HG03064 (cell line): Measurements from ENCODE around the gene KLHL14.

Source experiments
- ATAC-seq: cut with Tn5 transposase; IDR thresholded peaks from one replicate; pipeline ENCODE4 v1.9.1; 2021; ENCODE audit warnings: low read depth; ENCODE audit not compliant: unreplicated experiment

Gene KLHL14

DNA sequence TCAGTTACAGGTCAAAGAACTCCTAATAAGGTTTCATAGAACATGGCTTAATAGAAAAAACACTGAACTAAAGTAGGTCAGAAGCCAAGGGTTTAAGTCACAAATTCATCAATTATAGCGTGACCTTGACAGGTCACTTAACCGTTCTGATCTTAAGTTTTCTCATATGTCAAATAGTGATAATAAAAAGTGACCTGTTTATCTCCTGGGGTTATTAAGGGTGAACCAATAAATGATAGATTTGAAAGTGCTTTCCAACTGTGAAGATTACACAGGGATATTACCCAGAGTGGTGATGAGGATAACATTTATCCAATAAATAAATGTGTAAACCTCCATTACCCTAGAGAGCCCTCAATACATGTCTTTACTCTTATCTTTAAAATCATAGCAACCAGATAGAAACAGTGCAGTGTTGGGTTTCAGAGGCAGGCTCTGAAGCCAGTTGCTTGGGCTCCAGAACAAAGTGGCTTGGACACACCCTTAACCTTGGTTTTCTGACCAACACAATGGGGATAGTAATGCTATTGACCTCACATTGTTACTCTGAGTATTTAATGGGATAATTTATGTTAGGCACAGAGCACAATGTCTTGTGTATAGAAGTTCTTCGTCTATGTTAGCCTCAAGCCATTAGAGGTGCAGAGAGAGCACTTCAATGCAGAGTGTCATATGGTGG lies 48.6 kb downstream of the KLHL14 start:
- no peak for ATAC-seq

DNA sequence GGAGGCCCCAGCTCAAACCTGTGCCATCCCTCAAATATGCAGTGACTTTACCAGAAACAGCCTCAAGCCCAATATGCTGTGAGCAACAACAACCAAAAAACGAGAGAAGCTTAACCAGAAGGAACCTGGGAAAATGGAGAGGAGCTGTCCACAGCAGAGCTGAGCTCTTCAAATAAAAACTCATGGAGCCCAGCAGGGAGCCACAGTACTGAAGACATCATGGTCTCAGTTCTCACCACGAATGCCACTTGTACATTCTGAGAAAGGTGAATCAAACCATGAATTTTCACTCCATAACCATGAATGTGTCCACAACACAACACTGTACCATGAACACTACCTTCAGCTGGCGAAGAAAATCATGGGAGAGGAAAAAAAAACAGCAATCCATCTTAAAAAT lies 50.5 kb downstream of the KLHL14 start:
- no peak for ATAC-seq

DNA sequence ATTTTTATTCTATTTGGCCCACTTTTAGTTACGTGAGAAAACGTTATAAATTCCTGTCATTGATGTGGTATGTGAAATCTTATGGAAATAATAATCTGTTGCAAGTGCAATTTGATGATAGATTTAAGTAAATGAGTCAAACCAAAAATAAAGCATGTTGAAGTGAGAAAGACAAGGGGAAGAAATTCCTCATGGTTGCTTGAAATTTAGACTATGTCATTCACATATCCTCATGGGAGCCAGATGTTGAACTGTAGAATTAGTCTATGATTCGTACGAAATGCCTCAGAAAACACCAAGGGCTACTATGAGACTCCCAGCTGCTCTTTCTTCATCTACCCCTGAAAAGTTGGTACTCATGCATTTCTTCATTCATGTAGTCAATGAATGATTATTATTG lies 55.7 kb downstream of the KLHL14 start:
- ATAC-seq, result no peak

DNA sequence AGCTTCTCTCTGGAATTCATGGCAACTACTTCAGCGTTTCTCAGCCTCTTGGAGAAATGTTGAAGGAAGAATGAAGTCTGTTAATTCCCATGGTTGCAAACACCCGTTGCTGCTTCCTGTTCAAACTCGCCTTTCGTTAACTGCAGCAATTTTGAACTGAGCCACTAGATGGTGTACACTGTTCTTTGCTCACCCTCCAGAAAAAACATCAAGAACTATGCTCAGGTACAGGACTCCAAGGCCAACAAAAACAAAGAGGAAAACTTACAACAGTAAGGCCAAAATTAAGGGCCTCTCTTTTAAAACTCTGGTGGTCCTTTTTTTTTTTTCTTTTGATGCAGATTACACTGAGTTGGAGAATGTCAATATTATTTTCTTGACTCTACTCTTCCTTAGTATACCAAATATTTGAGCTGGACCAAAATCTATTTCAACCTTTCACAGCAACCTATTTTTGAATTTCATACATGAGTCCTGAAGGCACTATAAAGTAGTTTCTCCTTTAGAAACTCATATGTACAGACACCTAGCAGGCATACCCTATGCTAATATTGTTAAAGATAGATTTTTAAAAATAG lies 58.2 kb downstream of the KLHL14 start:
- peak; percentile 94 for ATAC-seq

DNA sequence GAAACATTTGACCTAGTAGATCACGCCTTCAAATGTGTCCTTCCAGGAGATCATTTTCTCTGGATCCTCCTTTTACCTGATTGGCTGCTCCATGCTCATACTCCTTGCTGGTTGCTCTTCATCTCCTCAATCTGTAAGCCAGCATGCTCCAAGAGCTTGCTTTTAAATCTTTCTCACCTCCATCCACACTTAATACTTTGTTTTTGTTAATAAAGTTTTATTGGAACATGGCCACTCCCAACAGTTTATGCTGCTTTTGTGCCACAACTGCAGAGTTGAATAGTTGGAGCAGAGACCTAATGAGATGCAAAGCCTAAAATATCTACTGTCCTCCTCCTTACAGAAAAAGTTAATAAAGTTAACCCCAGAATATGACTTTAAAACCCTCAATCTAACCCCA lies 60.0 kb downstream of the KLHL14 start:
- ATAC-seq, result no peak

DNA sequence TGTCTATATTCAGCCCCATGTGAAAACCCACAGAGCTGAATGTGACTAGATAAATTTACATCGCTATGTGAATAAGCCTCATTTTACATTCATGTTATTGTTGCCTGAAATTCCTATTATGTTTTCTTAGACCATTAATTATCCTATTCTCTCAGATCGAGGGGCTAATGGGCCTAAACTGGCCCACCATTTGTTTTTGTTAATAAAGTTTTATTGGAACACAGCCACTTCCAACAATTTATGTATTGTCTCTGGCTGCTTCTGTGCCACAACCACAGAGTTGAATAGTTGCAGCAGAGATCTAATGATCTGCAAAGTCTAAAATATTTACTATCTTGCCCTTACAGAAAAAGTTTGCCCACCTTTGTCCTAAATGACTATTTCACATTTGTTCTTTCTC lies 61.0 kb downstream of the KLHL14 start:
- no peak for ATAC-seq

DNA sequence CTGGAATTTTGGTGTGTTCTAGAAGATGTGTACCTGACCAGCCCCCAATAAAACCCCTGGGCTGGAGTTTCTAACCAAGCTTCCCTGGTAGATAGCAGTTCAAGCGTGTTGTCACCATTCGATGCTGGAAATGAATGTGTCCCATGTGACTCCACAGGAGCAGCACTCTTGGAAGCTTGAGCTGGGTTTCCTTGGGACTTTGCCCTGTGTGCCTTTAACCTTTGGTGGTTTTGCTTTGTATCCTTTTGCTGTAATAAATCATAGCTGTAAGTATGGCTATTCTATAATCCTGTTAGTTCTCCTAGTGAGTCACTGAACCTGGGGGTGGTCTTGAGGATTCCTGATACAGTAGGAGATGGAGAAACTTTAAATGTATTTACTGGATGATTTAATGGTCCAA lies 65.2 kb downstream of the KLHL14 start:
- ATAC-seq, result no peak

DNA sequence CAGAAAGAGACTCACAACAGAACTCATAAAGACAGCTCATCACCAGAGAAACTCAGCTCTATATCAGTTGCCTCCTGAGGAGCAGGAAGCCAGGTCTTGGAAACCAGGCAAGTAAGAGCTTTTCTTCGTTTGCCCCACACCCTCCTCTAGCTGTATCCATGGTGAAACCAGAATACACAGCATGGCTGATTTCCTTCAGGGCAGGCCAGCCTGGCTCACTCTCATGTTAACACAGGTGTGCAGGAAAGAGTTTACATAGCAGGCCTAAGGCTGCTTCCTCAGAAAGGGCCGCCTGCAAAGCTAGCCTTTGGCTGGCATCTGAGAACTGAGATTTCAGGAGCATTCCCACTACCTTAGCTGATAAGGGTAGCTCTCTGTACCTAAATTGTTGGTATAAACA lies 65.7 kb downstream of the KLHL14 start:
- ATAC-seq, result no peak

DNA sequence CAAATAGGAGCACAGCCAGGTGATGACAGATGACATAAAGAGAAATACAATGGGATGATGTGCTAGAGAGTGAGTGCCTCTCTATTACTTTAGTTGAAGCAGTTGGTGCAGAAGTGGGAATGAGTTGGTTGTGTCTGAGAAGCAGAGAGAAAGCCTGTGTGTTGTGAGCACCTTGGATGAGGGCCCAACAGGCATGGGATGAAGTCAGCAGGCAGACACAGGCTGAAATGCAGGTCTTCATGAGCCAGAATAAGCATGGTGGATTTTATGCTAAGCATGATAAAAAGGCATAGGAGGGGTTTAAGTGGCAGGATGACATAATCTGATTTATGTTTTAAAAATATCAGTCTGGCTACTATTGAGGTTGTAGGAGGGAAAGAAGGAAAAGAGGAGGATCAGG lies 71.5 kb downstream of the KLHL14 start:
- ATAC-seq, result no peak

DNA sequence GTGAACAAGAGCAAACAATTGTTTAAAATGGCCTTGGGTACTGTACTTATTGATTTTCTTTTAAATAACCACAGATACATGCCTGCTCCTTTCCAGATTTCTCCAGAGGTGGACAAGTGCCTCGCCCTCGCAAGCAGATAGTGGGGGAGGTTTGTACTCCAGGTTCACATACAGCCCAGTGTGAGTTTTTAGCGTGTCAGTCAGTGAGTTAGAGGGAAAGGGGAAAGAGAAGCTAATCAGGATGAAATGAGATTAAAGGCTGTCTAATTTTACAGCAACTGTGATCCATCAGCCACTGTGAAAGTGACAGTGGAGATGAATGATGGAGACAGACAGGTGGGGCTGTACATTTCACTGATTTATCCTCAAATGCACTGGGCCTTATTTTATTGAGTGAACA lies 74.7 kb downstream of the KLHL14 start:
- ATAC-seq, result no peak

DNA sequence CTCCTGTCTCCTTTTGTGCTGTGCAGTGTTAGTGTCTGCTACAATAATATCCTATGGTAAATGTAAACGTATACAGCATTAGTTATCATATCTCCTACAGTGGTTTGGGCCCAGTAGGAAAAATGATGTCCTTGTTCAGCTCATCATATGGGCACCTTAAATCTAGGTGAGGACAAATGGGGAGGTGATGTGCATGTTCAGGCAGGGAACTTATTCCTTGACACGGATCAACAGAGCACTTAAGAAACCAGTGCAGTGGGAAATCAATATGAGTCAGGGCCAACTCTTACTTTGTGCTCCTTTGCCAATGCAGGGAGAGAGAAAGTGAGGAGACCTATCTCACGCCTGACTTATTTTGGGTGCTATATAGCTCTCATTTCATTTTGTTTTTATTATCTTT lies 76.4 kb downstream of the KLHL14 start:
- no peak for ATAC-seq

DNA sequence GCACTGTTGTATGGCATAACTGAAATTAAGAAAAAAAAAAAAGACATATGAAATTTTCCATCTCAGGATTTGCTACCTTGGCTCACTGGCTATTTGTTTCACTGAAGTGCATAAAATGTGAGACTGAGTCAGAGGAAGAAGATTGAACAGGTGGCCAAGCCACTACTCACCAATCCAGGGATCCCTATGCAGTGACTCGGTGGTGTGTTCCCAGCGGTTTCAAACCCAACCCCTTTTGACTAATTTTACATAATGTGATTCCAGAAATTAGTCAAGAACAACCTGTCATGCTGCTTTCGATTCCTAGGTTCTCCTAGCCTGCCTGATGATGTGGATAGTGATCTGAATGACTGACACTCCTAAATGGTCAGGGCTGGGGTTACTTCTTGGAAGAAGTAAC lies 77.3 kb downstream of the KLHL14 start:
- ATAC-seq, result no peak

DNA sequence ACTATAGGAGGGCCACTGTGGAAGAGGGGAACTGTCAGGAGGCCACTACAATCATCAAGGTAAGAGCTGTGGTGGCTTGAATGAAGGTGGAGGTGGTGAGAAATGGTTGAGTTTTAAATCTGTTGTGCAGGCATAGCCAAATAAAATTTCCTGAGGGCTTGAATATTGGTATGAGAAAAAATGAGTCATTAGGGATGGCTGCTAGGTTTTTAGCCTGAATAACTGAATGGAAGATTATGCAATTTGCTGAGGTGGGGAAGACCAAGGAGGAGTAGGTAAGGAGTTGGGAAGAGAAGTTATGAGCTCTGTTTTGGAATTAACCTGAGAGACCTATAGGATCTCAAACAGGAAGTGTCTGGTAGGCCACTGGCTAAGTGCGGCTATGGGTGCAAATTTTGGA lies 84.0 kb downstream of the KLHL14 start:
- no peak for ATAC-seq

DNA sequence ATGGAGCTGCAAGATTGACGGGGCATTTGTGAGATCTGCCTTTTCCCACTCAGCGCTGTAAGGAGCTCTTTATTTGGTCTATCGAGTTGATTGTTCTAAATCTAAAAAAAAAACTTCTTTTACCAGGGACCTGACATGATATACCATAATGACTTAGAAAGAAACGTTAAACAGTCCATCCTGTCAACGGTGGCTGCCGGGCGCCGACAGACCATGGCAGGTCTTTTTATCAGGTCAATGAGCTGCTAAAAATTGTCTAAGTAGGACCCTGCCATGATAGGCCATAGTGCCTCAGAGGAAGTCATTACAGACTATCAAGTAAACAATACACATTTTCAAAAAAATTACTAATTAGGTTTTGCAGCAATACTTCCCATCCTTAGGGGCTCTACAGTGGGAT lies 87.9 kb downstream of the KLHL14 start:
- no peak for ATAC-seq

DNA sequence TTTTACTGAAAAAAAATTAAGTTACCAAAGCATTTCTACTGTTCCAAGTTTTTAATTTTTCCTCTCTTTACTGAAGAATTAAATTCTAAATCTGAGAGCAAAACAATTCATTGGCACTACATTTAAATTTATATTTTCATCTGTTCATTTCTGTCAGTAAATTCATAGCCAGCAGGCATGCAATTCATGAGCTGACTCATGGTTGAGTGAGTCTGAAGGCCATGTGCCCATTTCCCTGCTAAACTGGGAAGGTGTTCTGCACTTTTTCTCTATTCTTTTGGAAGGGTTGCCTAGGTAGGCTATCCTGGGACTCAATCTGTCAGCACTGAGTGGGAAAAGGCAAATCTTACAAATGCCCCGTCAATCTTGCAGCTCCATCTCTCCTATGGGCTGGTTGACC lies 88.7 kb downstream of the KLHL14 start:
- ATAC-seq, result no peak

DNA sequence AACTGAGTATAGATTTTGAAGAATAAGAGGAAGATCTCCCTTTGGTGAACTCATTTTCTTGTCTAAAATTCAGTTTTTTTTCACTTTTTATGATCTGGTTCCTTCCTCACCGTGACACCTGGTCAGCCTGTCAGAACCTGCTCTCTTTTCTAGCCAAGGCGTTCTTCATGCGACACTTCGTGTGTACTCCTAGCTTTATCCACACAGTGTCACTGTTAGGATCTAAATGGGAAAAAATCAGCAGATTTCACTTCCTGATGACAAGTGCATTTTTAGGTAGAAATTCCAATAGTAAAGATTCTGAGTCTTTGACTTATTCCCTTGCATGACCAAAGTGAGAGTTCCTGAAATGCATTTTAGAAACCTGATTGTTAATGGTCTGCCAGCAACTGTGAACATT lies 89.8 kb downstream of the KLHL14 start:
- no peak for ATAC-seq

DNA sequence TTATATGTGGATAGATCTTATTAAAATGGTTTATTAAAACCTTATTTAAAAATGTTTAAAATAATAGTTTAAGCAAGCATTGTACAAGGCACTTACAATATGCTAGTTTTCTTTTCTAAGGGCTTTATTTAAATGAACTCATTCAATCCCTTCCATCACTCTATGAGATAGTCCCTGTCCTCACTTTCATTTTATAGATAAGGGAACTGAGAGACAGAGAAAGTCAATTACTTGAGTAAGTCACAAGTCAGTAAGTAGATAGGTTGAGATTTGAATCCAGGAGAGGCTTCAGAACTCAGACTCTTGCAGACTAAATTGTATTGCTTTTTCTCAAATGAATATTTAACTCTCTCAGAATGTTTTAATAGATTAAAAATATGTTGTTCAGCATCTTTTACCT lies 95.2 kb downstream of the KLHL14 start:
- ATAC-seq, result no peak

DNA sequence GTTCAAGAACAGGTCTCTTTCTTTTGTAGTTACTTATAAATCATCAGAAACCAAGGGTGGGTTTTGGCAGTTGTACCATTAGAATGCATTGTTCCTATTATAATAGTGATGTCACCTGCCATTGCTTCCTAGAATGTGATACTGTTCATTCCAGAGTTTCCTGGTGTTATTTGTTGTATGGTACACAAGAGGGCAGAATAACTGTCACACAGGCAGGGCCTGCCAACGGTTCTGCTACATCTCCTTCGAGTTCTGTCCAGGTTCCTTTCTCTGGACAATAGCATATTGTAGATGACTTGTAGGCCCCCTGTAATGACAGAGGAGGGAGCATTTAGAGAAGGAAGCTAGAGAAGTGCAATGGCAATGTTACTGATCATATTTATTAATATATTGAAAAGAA lies 98.3 kb downstream of the KLHL14 start:
- ATAC-seq, result no peak

DNA sequence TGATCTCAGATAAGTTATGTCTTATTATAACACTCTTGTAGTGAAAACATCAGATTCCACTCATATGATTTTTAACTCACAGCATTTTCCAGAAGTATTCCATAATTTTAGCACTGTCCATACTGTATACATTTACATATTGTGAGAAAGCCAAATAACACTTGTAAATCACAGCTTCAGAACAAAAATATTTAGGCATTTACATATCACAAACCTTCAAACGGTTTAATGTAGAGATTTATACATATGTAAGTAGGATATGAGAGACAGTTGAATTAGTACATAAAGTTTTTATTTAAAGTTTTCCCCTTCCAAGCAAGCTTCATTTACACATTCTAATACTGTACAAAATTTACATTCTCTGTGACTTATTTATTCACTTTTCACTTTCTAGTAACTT lies 100.4 kb downstream of the KLHL14 start:
- ATAC-seq, result no peak

DNA sequence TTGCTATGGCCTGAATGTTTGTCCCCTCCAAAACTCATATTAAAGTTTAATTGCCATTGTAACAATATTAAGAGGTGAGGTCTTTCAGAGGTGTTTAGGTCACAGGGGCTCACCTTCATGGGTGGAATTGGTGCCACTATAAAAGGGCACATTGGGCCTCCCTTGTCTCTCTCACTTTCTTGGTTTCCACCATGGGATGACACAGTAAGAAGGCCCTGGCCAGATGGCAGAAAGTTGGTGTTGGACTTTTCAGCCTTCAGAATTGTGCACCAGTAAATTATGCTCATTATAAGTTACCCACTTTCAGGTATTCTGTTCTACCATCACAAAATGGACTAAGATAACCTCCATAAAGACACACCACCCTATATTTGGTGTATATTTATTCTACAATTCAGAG lies 102.1 kb downstream of the KLHL14 start:
- no peak for ATAC-seq

DNA sequence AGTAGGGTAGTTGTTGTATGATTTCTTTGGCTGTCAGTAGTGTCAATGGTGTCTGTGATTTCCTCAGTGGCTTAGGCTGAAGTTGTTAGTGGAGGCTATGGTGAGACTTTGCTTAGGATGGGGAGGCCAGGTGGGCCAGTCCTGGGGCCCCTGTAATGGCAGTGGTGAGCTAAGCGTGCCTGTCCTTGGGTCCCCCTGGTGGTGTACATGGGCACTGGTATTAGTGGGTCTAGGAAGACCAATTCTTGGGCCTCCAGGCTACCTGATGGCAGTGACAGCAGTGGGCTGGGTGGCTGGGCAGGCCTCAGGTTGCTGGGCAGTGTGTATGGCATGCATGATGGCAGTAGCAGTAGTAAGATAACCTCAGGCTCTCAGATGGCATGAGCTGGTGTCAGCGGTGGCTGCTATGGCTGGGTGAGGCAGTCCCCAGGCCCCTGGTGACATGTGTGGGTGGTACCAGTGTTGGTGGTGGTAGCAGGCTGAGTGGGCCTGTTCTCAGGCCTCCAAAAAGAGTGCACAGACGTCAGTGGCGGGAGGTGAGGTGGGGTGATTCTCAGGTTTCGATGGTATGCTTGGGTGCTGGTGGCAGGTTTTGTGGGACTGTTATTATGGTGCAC lies 103.2 kb downstream of the KLHL14 start:
- ATAC-seq, result no peak

DNA sequence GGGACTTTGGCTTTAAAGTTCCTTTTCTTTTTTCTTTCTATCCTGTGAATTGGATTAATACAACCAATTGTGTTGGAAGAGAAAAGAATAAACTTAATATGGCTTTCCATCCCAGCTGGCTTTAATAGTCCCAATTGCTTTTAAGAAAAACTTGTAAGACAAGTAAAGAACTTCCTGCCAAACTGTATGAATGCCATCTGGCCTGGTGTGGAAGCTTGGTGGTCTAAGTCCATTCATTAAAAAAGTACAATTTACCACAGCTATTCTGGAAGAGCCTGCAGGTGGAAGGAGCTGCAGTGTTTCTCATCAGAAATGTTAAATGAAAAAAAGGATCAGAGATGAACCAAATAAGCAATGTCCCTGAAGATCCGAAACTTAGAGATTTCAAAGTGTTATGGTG lies 103.9 kb downstream of the KLHL14 start:
- no peak for ATAC-seq
